Bronchial epithelial cell (primary cell): ENCODE measurements around the gene HASPIN. TPM values are rescaled to one million over a fixed set of nuclear protein-coding genes. Genes with fewer than 3 reads are reported as not detected.

Experiments
- DNase-seq: peaks from one replicate; pipeline ENCODE4 v3.0.0-alpha.2; 2010; ENCODE audit warnings: low read depth
- FAIRE-seq: peaks from 2 replicates; lab custom pipeline; 2011; peaks lifted over from hg19 to GRCh38; lab: Jason Lieb, UNC
- H3K27me3 ChIP-seq: 2 replicates; pipeline ENCODE4 v1.5.1; 2011; ENCODE audit warnings: low read length; ENCODE audit not compliant: control insufficient read depth, insufficient read depth
- H3K36me3 ChIP-seq: 2 replicates; pipeline ENCODE4 v1.5.1; 2011; ENCODE audit warnings: low read length; ENCODE audit not compliant: control insufficient read depth, insufficient read depth
- H3K4me3 ChIP-seq: 2 replicates; pipeline ENCODE4 v1.5.1; 2011; ENCODE audit warnings: mild to moderate bottlenecking, low read depth, low read length, control low read depth
- total RNA-seq: library from RNA; depleted of rRNA; stranded (reverse); fragments of >200 nt; gene quantifications from 2 replicates; pipeline ENCODE4 v1.2.1, GENCODE V29; 2014
- TF ChIP-seq, protein P1 (sequence below): IDR thresholded peaks from 2 replicates; pipeline ENCODE4 v1.5.1; 2011; ENCODE audit warnings: mild to moderate bottlenecking, moderate library complexity, low read length, control low read depth, inconsistent platforms; ENCODE audit not compliant: insufficient read depth, severe bottlenecking

HASPIN gene
- total RNA-seq, 1 donor from 2014 or later = 0.53 TPM

DNA sequence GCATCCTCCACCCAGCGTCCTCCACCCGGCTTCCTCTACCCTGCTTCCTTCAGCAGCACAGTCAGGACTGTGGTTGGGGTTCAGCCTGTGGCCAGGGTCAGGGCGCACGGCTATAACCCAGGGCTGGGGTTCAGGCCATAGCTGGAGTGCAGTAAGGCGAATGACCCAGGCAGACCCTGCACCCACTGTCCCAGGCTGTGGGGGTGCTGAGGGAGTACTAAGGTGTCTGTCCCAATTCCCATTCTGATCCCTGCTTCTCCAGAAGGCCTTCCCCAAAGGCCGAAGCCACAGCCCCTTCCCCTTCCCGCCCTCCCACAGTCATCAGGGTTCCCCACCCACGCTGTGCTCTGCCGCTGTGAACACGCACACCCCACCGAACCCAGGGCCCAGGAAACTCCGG is 42.6 kb upstream of the HASPIN start:
- no peak for FAIRE-seq
- TF ChIP-seq, protein P1, sequence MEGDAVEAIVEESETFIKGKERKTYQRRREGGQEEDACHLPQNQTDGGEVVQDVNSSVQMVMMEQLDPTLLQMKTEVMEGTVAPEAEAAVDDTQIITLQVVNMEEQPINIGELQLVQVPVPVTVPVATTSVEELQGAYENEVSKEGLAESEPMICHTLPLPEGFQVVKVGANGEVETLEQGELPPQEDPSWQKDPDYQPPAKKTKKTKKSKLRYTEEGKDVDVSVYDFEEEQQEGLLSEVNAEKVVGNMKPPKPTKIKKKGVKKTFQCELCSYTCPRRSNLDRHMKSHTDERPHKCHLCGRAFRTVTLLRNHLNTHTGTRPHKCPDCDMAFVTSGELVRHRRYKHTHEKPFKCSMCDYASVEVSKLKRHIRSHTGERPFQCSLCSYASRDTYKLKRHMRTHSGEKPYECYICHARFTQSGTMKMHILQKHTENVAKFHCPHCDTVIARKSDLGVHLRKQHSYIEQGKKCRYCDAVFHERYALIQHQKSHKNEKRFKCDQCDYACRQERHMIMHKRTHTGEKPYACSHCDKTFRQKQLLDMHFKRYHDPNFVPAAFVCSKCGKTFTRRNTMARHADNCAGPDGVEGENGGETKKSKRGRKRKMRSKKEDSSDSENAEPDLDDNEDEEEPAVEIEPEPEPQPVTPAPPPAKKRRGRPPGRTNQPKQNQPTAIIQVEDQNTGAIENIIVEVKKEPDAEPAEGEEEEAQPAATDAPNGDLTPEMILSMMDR = no peak
- H3K4me3 ChIP-seq = no peak overlapping the region
- no peak for DNase-seq
- H3K27me3 ChIP-seq = peaks cover 3% of the 10 kb centered on the region
- no peaks in the 10 kb centered on the region for H3K36me3 ChIP-seq

DNA sequence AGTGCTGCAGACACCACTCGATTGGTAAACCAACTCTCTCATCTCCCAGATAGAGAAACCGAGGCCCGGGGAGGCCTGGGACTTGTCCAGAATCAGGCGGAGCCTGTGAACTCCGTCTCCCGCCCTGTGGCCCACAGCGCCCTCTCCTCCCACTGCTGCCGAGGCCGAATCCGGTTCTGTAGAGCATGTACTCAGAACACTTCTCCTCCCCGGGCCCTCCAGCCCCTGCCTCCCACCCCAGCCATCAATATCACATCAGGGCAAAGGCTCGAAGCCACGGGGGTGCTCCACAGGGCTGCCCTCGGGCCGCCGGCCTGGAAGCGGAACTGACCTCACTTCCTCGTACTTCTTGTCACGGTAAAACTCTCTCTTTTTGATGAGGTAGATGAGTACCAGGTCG is 42.1 kb upstream of the HASPIN start:
- TF ChIP-seq, protein P1 = no peak
- Histone ChIP-seq H3K4me3 (no peak overlapping the region), H3K36me3 (no peaks in the 10 kb centered on the region), H3K27me3 (peaks cover 3% of the 10 kb centered on the region)
- FAIRE-seq = no peak
- no peak for DNase-seq

DNA sequence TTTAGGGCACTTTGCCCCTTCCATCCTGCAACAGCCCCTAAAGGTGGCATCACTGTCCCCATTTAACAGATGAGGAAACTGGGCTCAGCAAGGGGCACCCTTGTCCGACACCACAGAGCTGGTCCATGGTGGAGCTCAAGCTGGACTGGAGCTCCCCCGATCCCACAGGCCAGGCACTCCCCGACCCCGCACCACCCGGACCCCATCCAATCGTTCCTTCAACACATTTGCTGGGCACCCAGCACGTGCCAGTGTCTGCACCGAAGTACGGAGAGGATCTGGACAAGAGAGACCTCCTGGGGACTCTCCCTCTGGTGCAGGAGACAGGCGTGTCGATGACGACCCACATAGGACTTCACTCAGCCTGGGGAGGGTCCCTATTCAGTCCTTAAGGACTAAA is 41.7 kb upstream of the HASPIN start:
- no peaks in the 10 kb centered on the region for H3K36me3 ChIP-seq
- TF ChIP-seq, protein P1 = no peak
- FAIRE-seq (no peak), DNase-seq (no peak)
- H3K4me3 ChIP-seq = no peak overlapping the region
- H3K27me3 ChIP-seq = peaks cover 3% of the 10 kb centered on the region

DNA sequence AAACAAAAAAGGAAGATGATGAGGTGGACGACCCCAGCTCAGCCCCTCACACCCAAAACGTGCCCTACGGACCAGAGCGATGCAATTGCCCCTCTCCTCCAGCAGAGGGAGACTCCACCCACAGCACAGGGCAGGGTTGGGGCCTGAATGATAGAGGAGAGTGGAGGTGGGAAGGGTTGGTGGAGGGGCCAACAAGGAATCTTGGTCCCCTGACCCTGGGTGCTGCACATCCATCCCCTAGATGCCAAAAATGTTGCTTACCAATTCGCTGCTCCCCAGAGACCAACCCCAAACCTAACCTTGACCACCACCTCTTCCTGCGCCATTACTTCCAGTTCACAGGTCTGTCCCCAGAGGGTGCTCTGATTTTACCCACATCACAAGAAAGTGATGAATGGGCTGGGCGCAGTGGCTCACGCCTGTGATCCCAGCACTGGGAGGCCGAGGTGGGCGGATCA is 40.6 kb upstream of the HASPIN start:
- FAIRE-seq (no peak), DNase-seq (no peak)
- TF ChIP-seq, protein P1 = peak; percentile 96
- Histone ChIP-seq H3K27me3 (peaks cover 4% of the 10 kb centered on the region), H3K4me3 (no peak overlapping the region), H3K36me3 (no peaks in the 10 kb centered on the region)

DNA sequence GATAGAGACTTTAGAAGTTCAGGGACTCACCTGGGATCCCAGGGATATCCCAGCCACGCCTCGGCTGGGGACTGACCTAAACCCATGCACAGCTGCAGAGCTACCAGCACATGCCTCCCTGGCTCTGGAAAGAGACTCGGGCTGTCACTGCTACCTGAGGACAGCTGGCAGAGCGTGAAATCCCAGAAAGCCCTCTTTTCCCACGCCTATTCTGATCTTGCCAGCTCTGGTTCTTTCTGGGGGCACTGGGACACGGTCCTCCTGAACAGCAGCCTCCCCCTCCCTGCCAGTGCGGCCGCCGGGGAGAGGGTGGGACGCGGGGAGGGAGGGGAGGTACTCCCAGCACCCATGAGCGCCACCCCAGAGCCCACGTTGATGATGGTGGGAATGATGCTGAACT is 38.5 kb upstream of the HASPIN start:
- no peak overlapping the region for H3K4me3 ChIP-seq
- peaks cover 4% of the 10 kb centered on the region for H3K27me3 ChIP-seq
- FAIRE-seq (no peak), DNase-seq (no peak)
- TF ChIP-seq, protein P1 = no peak
- H3K36me3 ChIP-seq = no peaks in the 10 kb centered on the region

DNA sequence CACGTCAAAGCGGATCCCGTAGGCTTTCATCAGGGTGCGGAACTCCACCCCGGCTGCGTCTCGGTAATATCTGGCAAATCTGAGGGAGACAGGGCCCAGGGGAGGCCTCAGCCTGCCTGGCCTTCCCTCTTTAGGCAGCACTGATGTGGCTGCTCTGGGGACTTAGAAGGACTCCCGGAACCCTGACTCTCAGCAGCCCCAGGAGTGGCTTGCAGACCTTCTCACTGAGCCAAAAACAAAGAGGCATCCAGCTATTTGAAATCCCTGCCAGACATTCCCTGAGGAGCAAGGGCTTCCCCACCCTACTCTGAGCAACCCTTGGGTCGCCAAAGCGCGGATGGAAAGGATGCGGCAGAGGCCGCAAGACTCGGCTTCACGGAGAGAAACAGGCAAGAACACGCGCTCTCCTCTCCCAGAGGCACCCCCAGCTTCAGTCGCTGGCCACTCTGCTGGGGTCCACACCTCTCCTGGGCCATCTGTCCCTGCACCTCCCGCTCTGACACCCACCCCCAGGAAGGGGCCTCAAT is 35.6 kb upstream of the HASPIN start:
- FAIRE-seq (no peak), DNase-seq (no peak)
- TF ChIP-seq, protein P1 = no peak
- Histone ChIP-seq H3K27me3 (peaks cover 4% of the 10 kb centered on the region), H3K4me3 (no peak overlapping the region), H3K36me3 (no peaks in the 10 kb centered on the region)
